Measurements from ENCODE around the gene LAMA5.
"Not testable (repeated sequence)": the region's sequence is repeated elsewhere in the genome, so short reads cannot be mapped to it uniquely, and the experiment has no call there.

LAMA5 gene

GRCh38 chr20:62387933-62388635, 21.0 kb upstream of the LAMA5 start:
- no peak for DNase-seq

DNA sequence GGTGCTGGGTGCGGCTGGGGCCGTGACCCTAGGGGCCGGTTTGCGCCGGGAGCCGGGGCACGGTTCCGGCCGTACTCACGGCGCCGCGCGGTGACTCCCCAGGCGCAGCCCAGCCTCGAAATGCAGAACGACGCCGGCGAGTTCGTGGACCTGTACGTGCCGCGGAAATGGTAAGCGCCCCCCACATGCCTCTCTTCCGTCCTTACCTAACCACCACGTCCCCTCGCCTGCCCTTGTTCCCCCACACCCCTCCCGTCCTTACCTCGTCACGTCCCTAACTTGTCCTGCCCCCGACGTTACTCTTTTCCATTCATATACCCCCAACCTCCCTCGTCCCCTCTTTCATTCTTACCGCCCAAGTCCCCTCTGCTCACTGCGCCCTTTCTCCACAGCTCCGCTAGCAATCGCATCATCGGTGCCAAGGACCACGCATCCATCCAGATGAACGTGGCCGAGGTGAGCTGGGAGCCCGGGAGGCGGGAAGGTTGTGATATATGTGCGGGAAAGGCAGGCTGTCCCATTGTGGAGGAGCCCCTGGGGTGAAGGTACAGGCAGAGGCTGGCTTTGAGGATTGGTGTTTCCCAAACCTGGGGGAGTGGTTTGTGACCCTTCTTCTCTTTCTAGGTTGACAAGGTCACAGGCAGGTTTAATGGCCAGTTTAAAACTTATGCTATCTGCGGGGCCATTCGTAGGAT, 20.3 kb upstream of the LAMA5 start:
- DNase-seq, result no peak

DNA sequence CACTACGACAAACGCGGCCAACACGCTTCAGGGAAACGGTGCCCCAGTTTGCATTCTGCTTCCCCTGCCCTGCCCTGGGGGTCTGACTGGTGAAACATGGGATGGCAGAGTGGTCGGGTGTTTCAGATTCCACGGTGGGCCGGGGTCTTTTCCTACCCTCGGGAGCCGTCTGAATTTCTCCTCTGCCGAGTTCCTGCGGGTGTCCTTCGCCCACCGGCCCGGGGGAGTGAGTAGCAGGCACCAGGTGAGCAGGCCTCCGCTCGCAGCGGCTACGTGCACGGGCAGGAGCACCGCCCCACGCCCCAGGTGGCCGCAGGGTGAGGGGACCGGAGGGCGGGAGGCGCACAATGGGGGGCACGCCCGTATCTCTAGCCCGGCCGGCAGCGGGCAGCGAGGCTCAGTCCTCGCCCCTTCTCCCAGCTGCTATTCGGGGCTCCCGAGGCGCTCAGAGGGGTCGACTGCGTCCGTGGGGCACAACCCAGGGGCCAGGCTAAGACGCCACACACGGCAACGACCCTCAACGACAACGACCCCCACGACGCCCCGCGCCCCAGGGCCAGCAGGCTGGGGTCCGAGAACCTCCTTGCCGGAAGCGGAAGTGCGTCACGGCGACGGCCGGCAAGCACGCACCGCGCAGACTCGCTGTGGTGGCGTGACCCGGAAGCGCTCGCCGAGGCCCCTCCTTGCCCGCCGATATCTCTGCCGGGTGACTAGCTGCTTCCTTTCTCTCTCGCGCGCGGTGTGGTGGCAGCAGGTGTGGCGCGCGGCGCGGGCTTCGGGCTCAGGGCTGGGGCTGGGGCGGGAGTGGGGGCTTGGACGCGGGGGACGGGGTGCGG, 19.5 kb upstream of the LAMA5 start, which contains the start of gene RPS21:
Gene RPS21 (plus strand): TSS at position 721 of the 836 bp plus-strand sequence. CDS start 236 bp downstream, outside the sequence.
- peak; percentile 45 to 93 (median 86) for DNase-seq

- DNase-seq, result peak in 10 of 14 donors; percentile 10 to 73 (median 36)
These were observed 15.4 kb upstream of the LAMA5 start for GRCh38 chr20:62382306-62383198.

GRCh38 chr20:62381842-62382241, 14.7 kb upstream of the LAMA5 start:
- no peak for DNase-seq

- no peak for DNase-seq
These were observed 14.2 kb upstream of the LAMA5 start for GRCh38 chr20:62381202-62381797.

DNA sequence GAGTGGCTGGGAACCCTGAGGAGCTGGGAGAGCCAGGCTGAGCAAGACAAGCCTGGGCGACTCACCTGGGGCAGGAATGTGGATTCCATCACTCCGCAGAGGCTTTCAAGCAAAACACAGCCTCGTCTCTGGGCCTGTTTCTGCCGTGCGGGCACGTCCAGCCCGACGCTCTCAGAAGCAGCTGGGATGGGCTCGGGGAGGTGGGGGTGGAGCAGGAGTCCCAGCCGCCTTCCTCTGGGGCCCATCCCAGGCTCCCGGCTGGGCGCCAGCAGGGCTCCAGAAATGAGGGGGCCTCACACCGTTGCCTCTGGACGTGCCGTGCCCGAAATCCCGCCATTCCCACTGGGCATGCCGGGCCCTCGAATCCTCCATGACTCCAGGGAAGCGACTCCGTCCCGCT, 11.1 kb upstream of the LAMA5 start:
- DNase-seq, result no peak

DNA sequence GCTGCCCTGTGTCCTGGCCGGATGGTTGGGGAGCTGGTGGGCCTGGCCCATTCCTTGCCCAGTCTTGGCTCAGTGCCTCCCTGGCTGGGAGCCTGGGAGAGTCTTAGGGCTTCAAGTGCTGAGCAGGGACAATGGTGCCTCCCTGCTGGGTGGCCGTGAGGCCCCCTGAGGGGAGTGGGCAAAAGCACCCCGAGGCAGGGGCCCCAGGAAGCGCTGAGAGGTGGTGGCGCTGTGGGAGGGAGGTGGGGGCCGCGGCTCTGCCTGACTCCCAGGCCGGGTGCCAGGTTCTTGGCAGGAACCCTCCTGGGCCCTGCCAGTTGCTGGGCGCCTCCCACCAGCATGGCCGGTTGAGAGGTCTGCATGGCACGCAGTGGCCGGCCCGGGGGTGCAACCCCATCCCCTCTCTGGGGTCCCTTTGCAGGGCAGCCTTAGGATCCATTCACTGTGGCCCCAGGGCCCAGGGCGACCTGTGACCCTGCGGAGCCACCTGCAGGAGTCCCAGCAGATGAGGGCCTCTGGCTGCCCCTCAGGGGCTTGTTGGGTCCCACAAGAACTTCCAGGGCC, 10.6 kb upstream of the LAMA5 start:
- peak in 7 of 14 donors; percentile 39 to 68 (median 48) for DNase-seq

GRCh38 chr20:62377064-62377461, 10.0 kb upstream of the LAMA5 start:
- DNase-seq, result no peak

DNA sequence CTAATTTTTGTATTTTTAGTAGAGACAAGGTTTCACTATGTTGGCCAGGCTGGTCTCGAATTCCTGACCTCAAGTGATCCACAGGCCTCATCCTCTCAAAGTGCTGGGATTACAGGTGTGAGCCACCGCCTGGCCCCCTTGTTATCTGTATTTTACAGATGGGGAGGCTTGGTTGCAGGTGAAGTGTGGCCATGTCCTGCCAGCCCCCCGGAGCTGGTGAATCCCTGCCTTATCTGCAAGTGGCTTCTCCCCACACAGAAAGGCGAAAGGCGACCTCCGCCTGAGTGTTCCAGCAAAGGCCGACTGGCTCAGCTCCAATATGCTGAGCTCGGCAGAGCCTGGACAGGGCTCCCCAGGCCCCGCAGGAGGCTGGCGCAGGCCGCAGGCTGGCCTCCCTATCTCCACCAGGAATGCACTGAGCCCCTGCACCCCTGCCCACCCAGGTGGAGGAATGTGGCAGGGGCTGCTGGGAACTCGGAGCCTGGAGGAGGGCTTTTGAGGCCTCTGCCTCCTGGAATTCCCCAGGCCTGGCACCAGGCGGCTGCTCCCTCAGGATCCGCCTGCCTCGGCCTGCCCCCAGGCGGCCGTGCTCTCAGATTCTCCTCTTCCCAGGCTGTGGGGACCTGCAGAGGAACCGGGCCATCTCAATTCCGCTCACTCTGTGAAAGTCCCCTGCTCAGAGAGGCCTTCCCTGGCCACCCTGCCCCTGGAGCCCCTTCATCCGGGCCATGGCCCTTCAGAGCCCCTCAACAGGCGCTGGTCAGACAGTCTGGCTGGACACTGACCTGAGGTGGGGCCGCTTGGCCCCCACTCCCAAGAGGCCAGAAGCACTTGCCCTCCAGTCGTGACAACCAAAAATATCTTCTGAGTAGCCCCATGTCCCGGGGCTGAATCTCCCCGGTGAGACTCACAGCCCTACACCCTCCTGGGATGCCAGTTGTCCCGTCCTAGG, 9.3 kb upstream of the LAMA5 start:
- DNase-seq, result peak in 2 of 14 donors; percentile 36 to 44

DNA sequence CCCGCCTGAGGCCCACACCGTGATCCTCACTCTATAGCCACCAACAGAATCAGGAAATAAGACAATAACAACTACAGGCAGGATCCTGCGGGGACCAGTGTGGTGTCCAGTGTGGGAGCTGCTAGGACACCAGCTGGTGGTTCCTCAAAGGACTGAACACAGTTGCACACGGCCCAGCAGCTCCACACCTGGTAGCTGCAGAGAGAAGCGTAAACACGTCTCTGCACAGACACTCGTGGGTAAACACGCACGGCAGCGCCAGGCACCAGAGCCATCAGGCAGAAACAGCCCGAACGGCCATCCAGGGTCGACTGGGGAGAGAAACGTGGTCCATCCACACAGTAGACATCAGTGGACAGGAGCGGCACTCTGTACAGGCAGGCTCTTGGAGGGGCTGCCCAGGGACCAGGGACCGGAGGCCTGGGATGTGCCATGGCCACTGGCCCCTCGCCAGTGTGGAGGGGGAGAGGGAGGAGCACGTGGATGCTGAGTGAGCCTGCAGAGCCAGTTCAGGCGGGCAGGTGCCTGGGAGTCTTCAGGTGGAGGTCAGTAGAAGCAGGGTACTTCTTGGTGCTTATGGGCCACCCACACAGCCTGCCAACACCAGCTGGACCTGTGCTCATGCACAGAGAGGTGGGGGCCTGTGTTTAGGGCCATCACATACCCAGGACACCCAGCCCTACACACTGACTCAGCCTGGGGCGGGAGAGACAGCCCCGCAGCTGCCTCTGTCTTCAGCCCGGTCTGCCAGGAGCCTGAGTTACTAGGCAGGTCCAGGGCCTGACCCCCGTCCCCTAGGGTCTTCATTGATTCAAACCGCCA, 7.4 kb upstream of the LAMA5 start:
- DNase-seq, result no peak

GRCh38 chr20:62373631-62374179, 6.6 kb upstream of the LAMA5 start:
- not testable (repeated sequence) for DNase-seq

GRCh38 chr20:62372042-62372993, 5.2 kb upstream of the LAMA5 start:
- DNase-seq, result no peak

DNA sequence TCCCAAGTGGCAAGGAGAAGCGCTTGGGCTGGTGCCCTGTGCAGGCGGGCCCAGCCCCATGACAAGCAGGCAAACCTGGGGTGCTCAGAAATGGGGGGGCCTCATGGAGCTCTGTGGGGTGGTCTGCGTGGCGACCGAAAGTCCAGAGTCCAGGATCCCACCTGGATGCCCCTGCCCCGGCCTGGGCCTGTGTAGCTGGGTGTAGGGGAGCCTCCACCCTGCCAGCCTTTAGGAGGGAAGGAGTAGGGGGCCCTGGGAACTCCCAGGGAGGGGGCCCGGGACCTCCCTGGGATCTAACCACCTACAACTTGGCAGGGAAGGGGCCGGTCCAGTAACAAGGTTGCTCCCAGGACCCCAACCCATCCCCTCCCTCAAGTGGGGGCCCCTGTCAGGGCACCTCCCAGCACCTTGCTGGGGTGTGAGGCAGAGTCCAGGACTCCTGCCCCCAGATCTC, 4.5 kb upstream of the LAMA5 start:
- no peak for DNase-seq

DNA sequence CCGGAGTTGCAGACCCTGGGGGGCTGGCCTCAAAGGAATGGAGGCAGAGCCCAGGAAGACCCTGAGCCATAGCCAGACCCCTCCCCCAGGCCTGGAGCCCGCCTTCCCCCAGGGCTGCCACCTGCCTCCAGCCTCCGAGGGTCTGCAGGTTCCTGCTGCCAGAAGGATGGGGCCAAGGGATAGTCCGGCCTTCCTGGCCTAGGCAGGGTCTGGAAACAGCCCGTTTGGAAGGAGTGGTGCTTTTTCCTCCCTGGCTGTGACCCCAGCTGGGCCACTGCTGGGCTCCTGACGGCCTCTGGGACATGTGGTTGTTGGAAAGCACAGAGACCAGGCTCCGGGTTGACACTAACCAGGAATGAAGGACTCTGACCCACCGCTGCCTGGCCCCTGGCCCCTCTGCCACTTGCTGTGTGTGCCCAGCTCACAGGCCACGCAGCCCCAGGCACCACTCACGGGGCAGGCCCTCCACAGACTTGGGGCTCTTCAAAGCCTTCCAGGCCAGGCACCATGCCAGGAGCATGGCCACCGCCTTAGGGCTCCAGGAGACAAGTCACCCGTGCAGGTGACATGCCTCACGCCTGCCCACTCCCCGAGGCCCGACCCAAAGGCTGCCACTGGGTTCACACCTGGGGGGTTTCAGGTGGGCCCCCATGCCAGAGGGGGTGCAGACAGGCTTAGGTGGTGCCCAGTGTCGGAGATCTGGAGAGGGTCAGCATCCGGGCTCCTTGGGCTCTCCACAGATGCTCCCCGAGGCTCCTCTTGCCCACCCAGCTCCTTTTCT, 3.9 kb upstream of the LAMA5 start:
- DNase-seq, result no peak

GRCh38 chr20:62370115-62370806, 3.1 kb upstream of the LAMA5 start:
- DNase-seq, result no peak

Measured in C1 segment of cervical spinal cord (tissue), 14 donors.